SKM-1 (cell line): ENCODE results near the gene KMT5B.

ENCODE experiments used
- DNase-seq: peaks from one replicate; lab custom pipeline; 2025; ENCODE audit not compliant: unreplicated experiment; lab: John Stamatoyannopoulos, UW

Gene KMT5B

GRCh38 chr11:68121067-68121899 lies 91.8 kb downstream of the KMT5B start, which contains the start of gene CHKA:
Gene CHKA (minus strand): TSS chr11:68121388. CDS start chr11:68121177, 211 bp downstream.
- peak; percentile 70 for DNase-seq

DNA sequence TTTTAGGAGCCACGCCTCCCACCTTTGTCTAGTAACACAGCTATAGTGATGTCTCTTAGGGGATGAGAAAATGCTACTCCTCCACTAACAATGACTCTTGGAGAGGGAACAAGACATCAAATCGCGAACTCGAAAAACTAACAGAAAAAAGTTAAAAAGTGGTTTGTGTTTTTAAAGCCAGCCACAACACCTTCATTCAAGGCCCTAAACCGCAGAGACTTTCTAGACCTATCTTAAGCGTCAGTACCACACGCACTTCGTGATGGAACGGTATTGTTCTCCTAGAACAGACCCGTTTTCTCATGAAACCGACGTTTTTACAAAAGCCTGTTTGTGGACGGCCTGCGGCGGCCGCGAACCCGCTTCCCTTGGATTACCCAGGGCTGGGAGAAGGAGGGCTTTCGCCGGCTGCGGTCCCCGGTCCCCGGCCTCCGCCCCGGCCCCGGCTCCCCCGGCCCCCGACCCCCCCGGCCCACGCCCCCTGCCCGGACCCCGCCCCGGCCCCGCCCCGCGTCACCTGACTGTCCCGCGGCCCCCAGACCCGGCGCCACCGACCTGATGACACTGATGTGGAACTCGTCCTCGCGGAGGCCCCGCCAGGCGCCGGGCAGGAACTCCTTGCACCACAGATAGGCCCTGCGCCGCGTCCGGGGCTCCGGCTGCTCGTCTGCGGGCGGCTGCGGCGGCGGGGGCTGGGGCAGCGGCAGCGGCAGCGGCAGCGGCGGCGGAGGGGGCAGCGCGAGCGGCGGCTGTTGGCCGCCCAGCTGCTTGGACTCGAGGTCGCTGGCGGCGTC lies 92.6 kb downstream of the KMT5B start:
- no peak for DNase-seq

DNA sequence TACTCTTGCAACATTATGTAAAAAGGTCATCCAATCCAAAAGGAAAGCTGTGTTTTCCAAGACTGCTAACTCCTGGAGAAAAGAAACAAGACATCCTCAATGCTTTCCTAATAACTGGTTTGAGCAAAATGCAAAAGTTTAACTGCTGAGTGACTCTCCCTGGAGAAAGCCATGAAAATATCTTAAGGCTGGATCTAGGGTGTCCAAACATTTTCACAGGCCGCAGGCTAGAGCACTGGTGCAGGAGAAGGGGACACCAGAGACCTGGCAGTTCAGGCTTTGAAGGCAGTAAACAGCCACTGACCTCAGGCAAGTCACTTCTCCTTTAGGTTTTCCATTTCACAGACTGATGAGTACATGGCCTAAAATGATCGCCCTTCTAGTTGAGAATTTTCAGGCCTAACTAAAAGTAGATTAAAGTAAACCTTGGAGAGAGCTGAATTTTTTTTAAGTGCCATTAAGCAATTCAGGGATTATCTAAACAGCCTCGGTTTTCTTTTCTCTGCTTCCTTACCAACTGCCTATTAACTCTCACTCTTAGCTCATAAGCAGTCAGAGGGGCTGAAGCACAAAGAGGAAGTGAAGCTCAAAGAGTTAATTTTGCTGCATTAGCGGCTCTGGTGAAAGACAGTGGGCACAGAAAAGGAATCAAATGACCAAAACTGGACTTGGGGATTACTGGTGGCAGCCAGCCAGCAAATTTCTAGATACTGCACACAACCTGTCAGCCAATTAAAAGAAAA lies 94.2 kb downstream of the KMT5B start:
- DNase-seq = peak; percentile 87

DNA sequence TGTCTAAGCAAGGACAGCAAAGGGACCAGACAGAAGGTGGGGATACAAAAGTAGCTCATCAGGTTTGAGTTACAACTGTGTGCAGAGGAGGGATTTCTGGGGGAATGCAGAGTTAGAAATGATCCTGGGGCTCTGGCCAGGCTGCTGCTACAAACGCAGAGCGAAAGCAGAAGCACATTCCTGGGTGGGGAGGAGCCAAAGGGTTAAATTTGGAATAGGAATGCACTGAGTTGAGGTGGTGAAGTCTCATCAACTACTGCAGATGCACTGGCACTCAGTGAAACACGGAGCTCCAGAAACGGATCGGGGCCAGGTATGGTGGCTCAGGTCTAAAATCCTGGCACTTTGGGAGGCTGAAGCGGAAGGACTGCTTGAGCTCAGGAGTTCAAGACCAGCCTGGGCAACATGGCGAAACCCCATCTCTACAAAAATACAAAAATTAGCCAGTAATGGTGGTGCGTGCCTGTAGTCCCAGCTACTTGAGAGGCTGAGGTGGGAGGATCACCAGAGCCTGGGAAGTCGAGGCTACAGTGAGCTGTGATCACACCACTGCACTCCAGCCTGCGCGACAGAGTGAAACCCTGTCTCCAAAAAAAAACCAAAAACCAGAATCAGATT lies 95.1 kb downstream of the KMT5B start:
- DNase-seq = no peak

- no peak for DNase-seq
Measured at GRCh38 chr11:68116974-68117373, 96.1 kb downstream of the KMT5B start.

DNA sequence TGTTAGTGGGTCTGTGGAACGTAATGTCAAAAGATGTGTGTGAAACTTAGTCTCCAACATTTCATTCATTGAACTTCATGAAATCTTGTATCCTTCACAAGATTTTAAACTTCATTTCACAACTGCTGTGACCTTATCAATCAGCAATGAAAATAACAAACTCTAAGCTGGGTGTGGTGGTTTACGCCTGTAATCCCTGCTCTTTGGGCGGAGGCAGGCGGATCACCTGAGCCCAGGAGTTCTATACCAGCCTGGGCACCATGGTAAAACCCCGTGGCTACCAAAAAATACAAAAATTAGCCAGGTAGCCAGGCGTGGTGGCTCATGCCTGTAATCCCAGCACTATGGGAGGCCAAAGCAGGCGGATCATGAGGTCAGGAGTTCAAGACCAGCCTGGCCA lies 97.0 kb downstream of the KMT5B start:
- no peak for DNase-seq

GRCh38 chr11:68115285-68115684 lies 97.8 kb downstream of the KMT5B start:
- DNase-seq = peak; percentile 41

GRCh38 chr11:68113986-68114385 lies 99.1 kb downstream of the KMT5B start:
- DNase-seq = no peak

GRCh38 chr11:68107689-68108088 lies 105.4 kb downstream of the KMT5B start:
- no peak for DNase-seq

DNA sequence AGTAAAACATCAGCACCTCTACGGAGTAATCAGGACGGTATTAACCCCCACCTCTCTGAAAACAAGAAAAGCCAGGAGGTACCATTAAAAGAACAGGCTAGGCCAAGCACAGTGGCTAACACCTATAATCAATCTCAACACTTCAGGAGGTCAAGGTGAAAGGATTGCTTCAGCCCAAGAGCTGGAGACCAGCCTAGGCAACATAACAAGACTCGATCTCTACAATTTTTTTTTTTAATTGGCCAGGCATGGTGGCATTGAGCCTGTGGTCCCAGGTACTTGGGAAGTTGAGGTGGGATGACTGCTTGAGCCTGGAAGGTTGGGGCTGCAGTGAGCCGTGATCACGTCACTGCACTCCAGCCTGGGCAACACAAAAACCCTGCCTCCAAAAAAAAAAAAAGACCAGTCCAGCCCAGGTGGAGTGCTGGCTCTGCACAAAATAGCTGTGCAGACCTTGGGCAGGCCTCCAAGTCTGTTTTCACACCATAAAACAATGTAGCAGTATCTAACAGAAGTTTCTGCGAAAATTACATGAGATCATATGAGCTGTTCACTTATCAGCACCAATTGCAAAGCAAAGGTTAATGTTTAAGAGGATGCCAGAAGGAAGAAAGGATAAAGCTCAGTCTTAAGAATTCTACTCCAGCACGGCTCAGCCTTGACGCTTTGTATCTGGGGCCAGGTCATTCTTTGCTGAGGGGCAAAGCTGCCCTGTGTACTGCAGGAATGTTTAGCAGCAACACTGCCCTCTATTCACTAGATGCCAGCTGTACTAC lies 106.7 kb downstream of the KMT5B start:
- DNase-seq = no peak
